IMR-90 (cell line): ENCODE data around the gene SLC22A5. TPM values are rescaled to one million over a fixed set of nuclear protein-coding genes. Genes with fewer than 3 reads are reported as not detected.
A peak's percentile ranks its signal among the peaks of the same experiment; 100 is the strongest.

ENCODE experiments used
- ATAC-seq: fragments of 200-7000 bp; cut with Tn5 transposase; 2 replicates; pipeline ENCODE4 v1.9.1; 2020; ENCODE audit warnings: low read depth, mild to moderate bottlenecking, moderate library complexity
- BruUV-seq: library from RNA; stranded (reverse); fragments of 400-500 nt; replicated peaks from 2 replicates; lab custom pipeline; 2021; lab: Mats Ljungman, UMichigan
- CTCF ChIA-PET: fragments of 300-600 bp; formaldehyde crosslinking; extraction: SDS; loops from one replicate; lab custom pipeline; 2021; ENCODE audit warnings: antibody characterized with exemption; lab: Yijun Ruan, JAX
- POLR2A ChIA-PET: fragments of 300-600 bp; sonication (Branson Sonifier 250); formaldehyde crosslinking; loops from one replicate; lab custom pipeline; 2022; ENCODE audit warnings: antibody characterized with exemption; ENCODE audit not compliant: unreplicated experiment; lab: Charles Lee
- DNase-seq: peaks from one replicate; pipeline ENCODE4 v3.0.0; 2013
- H2AFZ ChIP-seq: replicated peaks from 2 replicates; pipeline ENCODE3; 2013; ENCODE audit warnings: low read length, mild to moderate bottlenecking; ENCODE audit not compliant: poor library complexity
- H2AK5ac ChIP-seq: 2 replicates; pipeline ENCODE4 v1.6.1; 2013; ENCODE audit warnings: low read depth, low read length, inconsistent platforms
- H2AK9ac ChIP-seq: replicated peaks from 2 replicates; pipeline ENCODE3; 2013; ENCODE audit warnings: mild to moderate bottlenecking, low read depth, low read length, moderate library complexity; ENCODE audit not compliant: poor library complexity
- H2BK120ac ChIP-seq: 2 replicates; pipeline ENCODE4 v1.6.1; 2013; ENCODE audit warnings: low read depth, low read length, inconsistent platforms
- H2BK15ac ChIP-seq: 3 replicates; pipeline ENCODE4 v1.6.1; 2013; ENCODE audit warnings: low read depth, low read length, inconsistent platforms
- H2BK20ac ChIP-seq: 2 replicates; pipeline ENCODE4 v1.6.1; 2013; ENCODE audit warnings: low read depth, mild to moderate bottlenecking, inconsistent platforms, low read length, moderate library complexity
- H2BK5ac ChIP-seq: 2 replicates; pipeline ENCODE4 v1.6.1; 2013; ENCODE audit warnings: mild to moderate bottlenecking, low read depth, low read length, inconsistent platforms; ENCODE audit not compliant: poor library complexity, severe bottlenecking
- H3K14ac ChIP-seq: replicated peaks from 2 replicates; pipeline ENCODE4 v1.6.1; 2013; ENCODE audit warnings: low read depth, low read length, inconsistent platforms
- H3K18ac ChIP-seq: 2 replicates; pipeline ENCODE4 v1.6.1; 2013; ENCODE audit warnings: low read depth, low read length, control low read depth
- H3K23ac ChIP-seq: 2 replicates; pipeline ENCODE4 v1.6.1; 2013; ENCODE audit warnings: low read depth, low read length, inconsistent platforms
- H3K27ac ChIP-seq: 2 replicates; pipeline ENCODE4 v1.5.1; 2013; ENCODE audit warnings: mild to moderate bottlenecking, control low read depth, low read length; ENCODE audit not compliant: insufficient read depth
- H3K27me3 ChIP-seq: 2 replicates; pipeline ENCODE4 v1.6.1; 2013; ENCODE audit warnings: low read length; ENCODE audit not compliant: control insufficient read depth, insufficient read depth
- H3K36me3 ChIP-seq: 2 replicates; pipeline ENCODE4 v1.6.1; 2013; ENCODE audit warnings: low read length, mixed read lengths; ENCODE audit not compliant: control insufficient read depth, insufficient read depth
- H3K4ac ChIP-seq: 2 replicates; pipeline ENCODE4 v1.6.1; 2013; ENCODE audit warnings: low read depth, low read length, inconsistent platforms
- H3K4me1 ChIP-seq: 2 replicates; pipeline ENCODE4 v1.6.1; 2013; ENCODE audit warnings: low read length, mixed read lengths; ENCODE audit not compliant: control insufficient read depth, insufficient read depth
- H3K4me2 ChIP-seq: 2 replicates; pipeline ENCODE4 v1.6.1; 2013; ENCODE audit warnings: low read depth, mild to moderate bottlenecking, control low read depth, low read length, moderate library complexity
- H3K4me3 ChIP-seq: 2 replicates; pipeline ENCODE4 v1.5.1; 2013; ENCODE audit warnings: low read depth, mild to moderate bottlenecking, control low read depth, low read length, moderate library complexity; ENCODE audit not compliant: insufficient read depth
- H3K56ac ChIP-seq: 2 replicates; pipeline ENCODE4 v1.6.1; 2013; ENCODE audit warnings: low read length, inconsistent platforms; ENCODE audit not compliant: insufficient read depth; ENCODE audit errors: extremely low read depth
- H3K79me1 ChIP-seq, 2 experiments: 2 replicates each; pipeline ENCODE4 v1.6.1; 2013; ENCODE audit warnings: low read length in 2 of 2, inconsistent platforms in 1 of 2, low read depth in 1 of 2
- H3K9ac ChIP-seq: 2 replicates; pipeline ENCODE4 v1.6.1; 2013; ENCODE audit warnings: low read depth, low read length, control low read depth
- H3K9me1 ChIP-seq: 2 replicates; pipeline ENCODE4 v1.6.1; 2013; ENCODE audit warnings: low read length, inconsistent platforms; ENCODE audit not compliant: insufficient read depth
- H3K9me3 ChIP-seq: 2 replicates; pipeline ENCODE4 v1.6.1; 2013; ENCODE audit warnings: low read length; ENCODE audit not compliant: control insufficient read depth, insufficient read depth
- H4K20me1 ChIP-seq: 2 replicates; pipeline ENCODE4 v1.6.1; 2013; ENCODE audit warnings: low read length, inconsistent platforms; ENCODE audit not compliant: insufficient read depth
- H4K5ac ChIP-seq: 2 replicates; pipeline ENCODE4 v1.6.1; 2013; ENCODE audit warnings: mild to moderate bottlenecking, low read depth, low read length, control low read depth
- H4K8ac ChIP-seq, 2 experiments: 2 replicates each; pipeline ENCODE4 v1.6.1; 2013; ENCODE audit warnings: low read depth in 2 of 2, low read length in 2 of 2, control low read depth in 1 of 2, inconsistent platforms in 1 of 2
- H4K91ac ChIP-seq: 2 replicates; pipeline ENCODE4 v1.6.1; 2013; ENCODE audit warnings: low read depth, low read length, inconsistent platforms; ENCODE audit not compliant: insufficient read depth
- BHLHE40 ChIP-seq: fragments of 150-350 bp; IDR thresholded peaks from 2 replicates; pipeline ENCODE4 v1.6.1; 2016; ENCODE audit warnings: mild to moderate bottlenecking, low read depth, low read length
- CEBPB ChIP-seq: IDR thresholded peaks from 2 replicates; pipeline ENCODE4 v1.6.1; 2012; ENCODE audit warnings: low read depth, low read length, improper control_type of control experiment
- CHD1 ChIP-seq: IDR thresholded peaks from 2 replicates; pipeline ENCODE4 v1.6.1; 2012; ENCODE audit warnings: low read depth, low read length, improper control_type of control experiment
- ELK1 ChIP-seq: fragments of 150-350 bp; IDR thresholded peaks from 2 replicates; pipeline ENCODE4 v1.6.1; 2016; ENCODE audit warnings: low read depth, mild to moderate bottlenecking, low read length, moderate library complexity, borderline replicate concordance
- FOS ChIP-seq: fragments of 150-350 bp; IDR thresholded peaks from 2 replicates; pipeline ENCODE4 v1.6.1; 2016; ENCODE audit warnings: low read depth, low read length
- MAFK ChIP-seq: IDR thresholded peaks from 2 replicates; pipeline ENCODE4 v1.6.1; 2012; ENCODE audit warnings: low read depth, low read length, improper control_type of control experiment
- MAZ ChIP-seq: IDR thresholded peaks from 2 replicates; pipeline ENCODE4 v1.6.1; 2012; ENCODE audit warnings: low read depth, mild to moderate bottlenecking, low read length, improper control_type of control experiment, moderate library complexity, borderline replicate concordance
- MXI1 ChIP-seq: IDR thresholded peaks from 2 replicates; pipeline ENCODE4 v1.6.1; 2012; ENCODE audit warnings: low read depth, mild to moderate bottlenecking, low read length, moderate library complexity, borderline replicate concordance
- NFE2L2 ChIP-seq: fragments of 150-350 bp; IDR thresholded peaks from 2 replicates; pipeline ENCODE4 v1.6.1; 2016; ENCODE audit warnings: low read depth, mild to moderate bottlenecking, low read length
- POLR2A ChIP-seq: IDR thresholded peaks from 2 replicates; pipeline ENCODE4 v1.6.1; 2012; ENCODE audit warnings: mild to moderate bottlenecking, low read depth, low read length
- RAD21 ChIP-seq: IDR thresholded peaks from 2 replicates; pipeline ENCODE4 v1.6.1; 2012; ENCODE audit warnings: low read length, improper control_type of control experiment
- RCOR1 ChIP-seq: IDR thresholded peaks from 2 replicates; pipeline ENCODE4 v1.6.1; 2012; ENCODE audit warnings: mild to moderate bottlenecking, low read length, improper control_type of control experiment; ENCODE audit not compliant: insufficient replicate concordance
- RFX5 ChIP-seq: IDR thresholded peaks from 2 replicates; pipeline ENCODE4 v1.8.0; 2012; ENCODE audit warnings: low read depth, mild to moderate bottlenecking, low read length, moderate library complexity
- SMC3 ChIP-seq: fragments of 150-350 bp; IDR thresholded peaks from 2 replicates; pipeline ENCODE4 v1.6.1; 2016; ENCODE audit warnings: low read depth, mild to moderate bottlenecking, antibody characterized with exemption, low read length, moderate library complexity
- USF2 ChIP-seq: fragments of 150-350 bp; IDR thresholded peaks from 2 replicates; pipeline ENCODE4 v1.6.1; 2017; ENCODE audit warnings: mild to moderate bottlenecking, antibody characterized with exemption, low read length, low read depth
- WGBS, 2 experiments: methylation state at CpG; one replicate each; pipeline versions ENCODE4 v1.1.5 to v1.1.7; 2013; ENCODE audit warnings: missing lambda C conversion rate in 2 of 2; ENCODE audit not compliant: insufficient read length in 1 of 2; ENCODE audit errors: extremely low coverage in 2 of 2; 5-methylcytosine and 5-hydroxymethylcytosine counted together
- dilution Hi-C: fragments of 300-500 bp; cut with HindIII; formaldehyde crosslinking; loops from one replicate; pipeline ENCODE4 v1.14.3; 2018; ENCODE audit warnings: low sequenced_read_pairs; ENCODE audit not compliant: unreplicated experiment
- in situ Hi-C: fragments of 300-500 bp; cut with MboI; formaldehyde crosslinking; loops from 3 replicates; pipeline ENCODE4 v1.14.3; 2019; ENCODE audit warnings: low sequenced_read_pairs, inconsistent platforms, mixed read lengths
- intact Hi-C: fragments of 100-400 bp; cut with micrococcal nuclease; formaldehyde crosslinking; loops from 2 replicates; pipeline ENCODE4 v1.10.0; 2022
- polyA plus RNA-seq, 3 experiments: library from polyadenylated mRNA; depleted of rRNA; stranded (reverse); fragments of >200 nt; gene quantifications; 2 replicates each; pipeline ENCODE4 v1.2.3, GENCODE V29; 2012; ENCODE audit warnings: low replicate concordance in 1 of 3
- total RNA-seq: library from RNA; depleted of rRNA; stranded (reverse); fragments of >200 nt; gene quantifications from 2 replicates; pipeline ENCODE4 v1.2.3, GENCODE V29; 2012
- TF ChIP-seq, protein P1 (sequence below): conservative IDR thresholded peaks from 2 replicates; pipeline ENCODE4 v1.5.1; 2012; ENCODE audit warnings: mild to moderate bottlenecking, low read depth, low read length, improper control_type of control experiment

SLC22A5 gene
- total and polyA plus RNA-seq, 2 of the 4 experiments (the other 2 are of a cell fraction): 6.1 to 7.1 TPM

- H2AFZ ChIP-seq: no peak overlapping the region
- no peak overlapping the region for H4K91ac ChIP-seq
- dilution Hi-C loops: no loop called here
- intact Hi-C loops: no loop called here
- no peak overlapping the region for H2BK15ac ChIP-seq
- TF ChIP-seq RFX5 (no peak), MAZ (no peak), CHD1 (no peak), MAFK (no peak), RAD21 (no peak), RCOR1 (no peak), CEBPB (no peak), ELK1 (no peak), SMC3 (no peak), USF2 (no peak), NFE2L2 (no peak), MXI1 (no peak), POLR2A (no peak), FOS (no peak), BHLHE40 (no peak)
- TF ChIP-seq, protein P1, sequence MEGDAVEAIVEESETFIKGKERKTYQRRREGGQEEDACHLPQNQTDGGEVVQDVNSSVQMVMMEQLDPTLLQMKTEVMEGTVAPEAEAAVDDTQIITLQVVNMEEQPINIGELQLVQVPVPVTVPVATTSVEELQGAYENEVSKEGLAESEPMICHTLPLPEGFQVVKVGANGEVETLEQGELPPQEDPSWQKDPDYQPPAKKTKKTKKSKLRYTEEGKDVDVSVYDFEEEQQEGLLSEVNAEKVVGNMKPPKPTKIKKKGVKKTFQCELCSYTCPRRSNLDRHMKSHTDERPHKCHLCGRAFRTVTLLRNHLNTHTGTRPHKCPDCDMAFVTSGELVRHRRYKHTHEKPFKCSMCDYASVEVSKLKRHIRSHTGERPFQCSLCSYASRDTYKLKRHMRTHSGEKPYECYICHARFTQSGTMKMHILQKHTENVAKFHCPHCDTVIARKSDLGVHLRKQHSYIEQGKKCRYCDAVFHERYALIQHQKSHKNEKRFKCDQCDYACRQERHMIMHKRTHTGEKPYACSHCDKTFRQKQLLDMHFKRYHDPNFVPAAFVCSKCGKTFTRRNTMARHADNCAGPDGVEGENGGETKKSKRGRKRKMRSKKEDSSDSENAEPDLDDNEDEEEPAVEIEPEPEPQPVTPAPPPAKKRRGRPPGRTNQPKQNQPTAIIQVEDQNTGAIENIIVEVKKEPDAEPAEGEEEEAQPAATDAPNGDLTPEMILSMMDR: no peak
- H3K9ac ChIP-seq: no peak overlapping the region
- DNase-seq (no peak), ATAC-seq (no peak)
- peaks cover 7% of the 10 kb centered on the region for H3K9me1 ChIP-seq
- no peak overlapping the region for H3K14ac ChIP-seq
- H4K8ac ChIP-seq: no peak overlapping the region
- no peak overlapping the region for H2BK5ac ChIP-seq
- H3K23ac ChIP-seq: no peak overlapping the region
- H3K36me3 ChIP-seq: no peaks in the 10 kb centered on the region
- no peak overlapping the region for H2BK120ac ChIP-seq
- peaks cover 11% of the 10 kb centered on the region for H3K4me1 ChIP-seq
- H3K4me2 ChIP-seq: no peak overlapping the region
- no peak overlapping the region for H2BK20ac ChIP-seq
- H4K5ac ChIP-seq: no peak overlapping the region
- H3K27me3 ChIP-seq: no peaks in the 10 kb centered on the region; the same call in 1 of the 2 replicates
- no TSS peak for BruUV-seq
- no peak overlapping the region for H3K56ac ChIP-seq
- no peaks in the 10 kb centered on the region for H3K9me3 ChIP-seq
- CTCF ChIA-PET: interaction anchor here (0.7 kb wide), 1 partner anchor 23 kb away, joined by 3 read pairs; no protein-coding TSS in a partner anchor
- peak overlapping the region; percentile 4 for H2AK5ac ChIP-seq
- peaks cover 8 to 25% of the 10 kb centered on the region in 2 experiments for H3K79me1 ChIP-seq
- no peak overlapping the region for H2AK9ac ChIP-seq
- POLR2A ChIA-PET: no interaction called here
- H4K20me1 ChIP-seq: no peaks in the 10 kb centered on the region
- H3K4ac ChIP-seq: no peak overlapping the region
- in situ Hi-C loops: no loop called here
- H3K18ac ChIP-seq: no peak overlapping the region
- H3K4me3 ChIP-seq: no peak overlapping the region
- 92% methylated on average over 2 of the region's 6 CpGs; no CpG with 5 or more reads in 1 of the 2 experiments for WGBS, 2 experiments
- H3K27ac ChIP-seq: no peak overlapping the region
These were observed 38.9 kb downstream of the SLC22A5 start for GRCh38 chr5:132408456-132408855.
